Measurements from ENCODE around the gene RND2.

RND2 gene

DNA sequence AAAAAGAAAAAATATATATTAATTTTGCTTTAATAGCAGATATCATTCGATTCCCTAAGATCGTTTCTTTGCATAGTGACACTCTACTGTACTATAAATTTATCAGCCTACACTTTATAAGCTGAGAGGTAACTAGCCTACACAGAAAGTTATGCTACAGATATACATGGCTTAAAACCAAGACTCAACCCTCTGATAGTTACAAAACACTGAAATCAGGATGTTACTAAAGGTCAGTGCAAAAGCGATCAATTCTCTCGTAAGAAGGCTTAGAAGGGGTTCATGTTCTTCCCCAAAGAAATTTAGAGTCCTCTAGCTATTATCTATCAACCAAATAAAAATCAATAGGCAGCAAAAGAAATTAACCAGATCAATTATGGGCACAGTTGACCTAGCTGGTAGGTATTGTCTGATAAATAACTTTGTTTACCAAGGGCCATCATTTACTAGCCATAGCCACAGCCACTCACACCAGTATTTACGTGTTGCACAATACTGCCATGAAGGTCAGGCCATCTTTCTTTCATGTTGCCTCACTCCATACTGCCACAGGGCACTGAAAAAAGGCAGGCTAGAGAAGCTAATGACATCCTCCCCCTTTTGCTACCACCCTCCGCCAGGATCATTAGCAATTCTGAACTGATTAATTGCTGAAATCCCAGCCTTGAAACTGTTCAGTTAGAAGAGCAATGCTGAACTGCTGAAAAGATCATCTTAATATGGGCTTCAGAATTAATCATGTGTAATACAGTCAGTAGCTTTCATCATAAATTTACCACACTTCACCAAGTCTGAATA, 43.7 kb downstream of the RND2 start:
- no peak for TF ChIP-seq ZNF274 (IDR thresholded peaks at IDR 0.05; ENCODE audit: low read depth, low read length)
- H3K4me3 ChIP-seq (ENCODE audit: low read length) = no peak overlapping the region

DNA sequence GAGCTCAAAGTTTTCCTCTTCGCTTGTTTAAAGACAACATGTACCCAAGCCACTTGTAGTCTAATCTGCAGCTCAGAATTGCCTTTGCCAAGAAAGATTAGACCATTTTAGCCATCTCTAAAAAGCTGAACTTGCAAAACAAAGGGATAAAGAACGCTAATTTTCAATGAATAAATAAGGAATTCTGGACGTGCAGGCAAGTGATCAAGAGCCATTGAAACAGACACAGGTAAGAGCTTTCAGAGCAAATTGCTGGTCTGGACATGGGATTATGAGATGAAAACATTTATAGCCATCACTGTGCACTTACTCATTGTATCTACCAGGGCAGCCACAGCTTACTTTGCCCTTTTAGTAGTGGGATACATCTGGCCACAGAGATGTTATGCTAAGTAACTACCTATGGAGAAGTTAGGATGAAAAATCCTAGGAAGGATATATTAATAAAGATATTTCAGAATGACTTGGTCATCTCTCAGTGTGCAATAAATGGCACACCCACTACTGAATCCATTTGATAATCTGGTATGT, 44.4 kb downstream of the RND2 start:
- no peak for TF ChIP-seq ZNF274 (IDR thresholded peaks at IDR 0.05; ENCODE audit: low read depth, low read length)
- no peak overlapping the region for H3K4me3 ChIP-seq (ENCODE audit: low read length)

GRCh38 chr17:43070257-43070656, 45.2 kb downstream of the RND2 start:
- no peak overlapping the region for H3K4me3 ChIP-seq (ENCODE audit: low read length)
- TF ChIP-seq ZNF274 (IDR thresholded peaks at IDR 0.05; ENCODE audit: low read depth, low read length) = no peak

DNA sequence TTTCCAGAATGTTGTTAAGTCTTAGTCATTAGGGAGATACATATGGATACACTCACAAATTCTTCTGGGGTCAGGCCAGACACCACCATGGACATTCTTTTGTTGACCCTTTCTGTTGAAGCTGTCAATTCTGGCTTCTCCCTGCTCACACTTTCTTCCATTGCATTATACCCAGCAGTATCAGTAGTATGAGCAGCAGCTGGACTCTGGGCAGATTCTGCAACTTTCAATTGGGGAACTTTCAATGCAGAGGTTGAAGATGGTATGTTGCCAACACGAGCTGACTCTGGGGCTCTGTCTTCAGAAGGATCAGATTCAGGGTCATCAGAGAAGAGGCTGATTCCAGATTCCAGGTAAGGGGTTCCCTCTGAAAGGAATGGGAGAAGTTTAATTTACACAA, 45.8 kb downstream of the RND2 start:
- no peak overlapping the region for H3K4me3 ChIP-seq (ENCODE audit: low read length)
- TF ChIP-seq ZNF274 (IDR thresholded peaks at IDR 0.05; ENCODE audit: low read depth, low read length) = no peak

DNA sequence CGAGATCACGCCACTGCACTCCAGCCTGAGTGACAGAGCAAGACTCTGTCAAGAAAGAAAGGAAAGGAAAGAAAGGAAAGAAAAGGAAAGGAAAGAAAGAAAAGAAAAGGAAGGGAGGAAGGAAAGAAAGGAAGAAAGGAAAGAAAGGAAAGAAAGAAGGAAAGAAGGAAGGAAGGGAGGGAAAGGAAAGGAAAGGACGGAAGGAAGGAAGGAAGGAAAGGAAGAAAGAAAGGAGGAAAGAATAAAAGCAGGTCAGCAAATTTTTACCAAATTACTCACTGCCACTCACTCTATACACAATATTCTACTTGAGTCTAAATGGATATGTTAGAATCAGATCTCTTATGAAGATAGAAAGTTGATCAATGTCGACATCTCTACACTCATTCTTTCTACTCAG, 49.8 kb downstream of the RND2 start:
- no peak for TF ChIP-seq ZNF274 (IDR thresholded peaks at IDR 0.05; ENCODE audit: low read depth, low read length)

DNA sequence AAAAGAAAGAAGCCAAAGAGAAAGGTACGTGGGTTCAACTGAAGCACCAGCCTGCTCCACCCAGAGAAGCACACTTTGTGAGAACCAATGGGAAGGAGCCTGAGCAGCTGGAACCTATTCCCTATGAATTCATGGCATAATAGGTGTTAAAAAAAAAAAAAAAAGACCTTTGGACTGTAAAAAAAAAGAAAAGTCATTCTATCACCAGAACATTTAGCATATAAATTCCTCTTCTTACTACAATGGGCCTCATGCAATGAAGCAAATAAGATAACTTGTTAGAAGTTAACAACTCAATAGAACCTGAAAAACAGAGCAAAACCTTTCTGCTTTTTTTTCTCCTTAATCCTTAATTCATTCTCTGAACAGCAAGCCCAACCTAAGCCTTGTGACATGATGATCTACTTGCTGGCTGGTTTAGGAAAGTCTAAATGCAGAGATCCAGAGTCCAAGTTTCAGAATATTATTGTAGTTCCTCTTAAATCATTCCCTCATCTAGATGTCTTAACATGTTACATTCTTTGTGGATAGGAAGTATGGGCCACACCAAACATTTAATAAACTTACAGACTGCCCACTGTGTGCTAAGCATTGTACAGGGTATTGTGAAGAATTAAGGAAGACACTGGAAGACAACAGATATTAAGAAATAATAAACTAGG, 54.7 kb downstream of the RND2 start:
- no peak for TF ChIP-seq ZNF274 (IDR thresholded peaks at IDR 0.05; ENCODE audit: low read depth, low read length)
- H3K4me3 ChIP-seq (ENCODE audit: low read length) = no peak overlapping the region

More for the DNA sequence above, 49.8 kb downstream of the RND2 start:
- H3K4me3 ChIP-seq (ENCODE audit: low read length) = no peak overlapping the region

All from GM08714 (cell line).